H1 (cell line): Measurements from ENCODE around the gene KDM8.

Source experiments
- EZH2 ChIP-seq: fragments of 200-600 bp; sonication (generic); IDR thresholded peaks from 2 replicates; pipeline ENCODE4 v1.7.1; 2012; ENCODE audit warnings: low read depth, mild to moderate bottlenecking, moderate library complexity, low read length, inconsistent platforms; ENCODE audit not compliant: severe bottlenecking
- POLR2A ChIP-seq, 2 experiments: IDR thresholded peaks; 1 replicate in 1 of 2; 2 replicates in 1 of 2; pipeline ENCODE4 v1.6.1; 2011; ENCODE audit warnings: low read depth in 2 of 2, low read length in 2 of 2, mild to moderate bottlenecking in 2 of 2; ENCODE audit errors: control extremely low read depth in 1 of 2

GRCh38 chr16:27195941-27196595 lies 7.3 kb upstream of the KDM8 start:
- no peak for TF ChIP-seq POLR2A (IDR thresholded peaks at IDR 0.05; ENCODE audit: control extremely low read depth in 1 of 2, low read depth in 2 of 2, low read length in 2 of 2)
- no peak for TF ChIP-seq EZH2
